Adipose tissue (tissue), 3 donors: ENCODE data around the gene SCAMP2. TPM values are rescaled to one million over a fixed set of nuclear protein-coding genes. Genes with fewer than 3 reads are reported as not detected.

Source experiments
- H3K27ac ChIP-seq: one replicate; pipeline ENCODE4 v1.5.1; 2013; ENCODE audit warnings: low read depth, low read length
- WGBS, 3 donors: extraction: QIAGEN DNeasy Blood & Tissue Kit; methylation state at CpG; one replicate each; pipeline ENCODE4 v1.1.7; 2013; 5-methylcytosine and 5-hydroxymethylcytosine counted together
- polyA plus RNA-seq, 3 donors: library from polyadenylated mRNA; stranded (reverse); fragments of 200-250 nt; gene quantifications; one replicate each; pipeline ENCODE4 v1.2.3, GENCODE V29; 2013
- donor health status: healthy with polysubstance abuse.
- donor health status: Bipolar disorder and iron deficiency.
- donor health status: healthy.

Gene SCAMP2
- polyA plus RNA-seq, 3 donors, result 26.3 to 48.1 (median 34.8) TPM

DNA sequence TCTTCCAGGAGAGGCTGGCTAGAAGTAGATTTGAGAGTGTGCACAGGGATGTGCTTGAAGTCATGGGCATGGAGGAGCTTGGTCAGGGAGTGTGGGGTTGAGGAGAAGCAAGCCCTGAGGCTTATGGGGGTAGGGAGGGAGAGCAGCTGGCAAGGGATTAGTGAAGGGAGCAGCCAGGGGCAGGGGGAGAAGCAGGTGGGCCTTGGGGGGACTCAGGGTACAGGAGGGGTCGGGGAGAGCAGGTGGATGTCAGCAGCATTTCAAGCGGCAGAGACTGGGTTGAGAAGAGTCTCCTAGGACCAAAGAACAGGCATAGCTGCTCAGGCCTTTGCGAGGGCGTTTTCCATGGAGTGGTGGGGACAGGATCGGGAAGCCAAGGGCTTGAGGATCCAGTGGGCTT is 63.9 kb downstream of the SCAMP2 start:
- no peak overlapping the region for H3K27ac ChIP-seq
- 81 to 86% (median 83%) methylated on average over 5 of the region's 5 CpGs for WGBS, 3 donors

GRCh38 chr15:74808840-74809229 is 64.3 kb downstream of the SCAMP2 start:
- WGBS, 3 donors, result 70 to 79% (median 71%) methylated on average over 4 of the region's 4 CpGs
- H3K27ac ChIP-seq, result no peak overlapping the region

DNA sequence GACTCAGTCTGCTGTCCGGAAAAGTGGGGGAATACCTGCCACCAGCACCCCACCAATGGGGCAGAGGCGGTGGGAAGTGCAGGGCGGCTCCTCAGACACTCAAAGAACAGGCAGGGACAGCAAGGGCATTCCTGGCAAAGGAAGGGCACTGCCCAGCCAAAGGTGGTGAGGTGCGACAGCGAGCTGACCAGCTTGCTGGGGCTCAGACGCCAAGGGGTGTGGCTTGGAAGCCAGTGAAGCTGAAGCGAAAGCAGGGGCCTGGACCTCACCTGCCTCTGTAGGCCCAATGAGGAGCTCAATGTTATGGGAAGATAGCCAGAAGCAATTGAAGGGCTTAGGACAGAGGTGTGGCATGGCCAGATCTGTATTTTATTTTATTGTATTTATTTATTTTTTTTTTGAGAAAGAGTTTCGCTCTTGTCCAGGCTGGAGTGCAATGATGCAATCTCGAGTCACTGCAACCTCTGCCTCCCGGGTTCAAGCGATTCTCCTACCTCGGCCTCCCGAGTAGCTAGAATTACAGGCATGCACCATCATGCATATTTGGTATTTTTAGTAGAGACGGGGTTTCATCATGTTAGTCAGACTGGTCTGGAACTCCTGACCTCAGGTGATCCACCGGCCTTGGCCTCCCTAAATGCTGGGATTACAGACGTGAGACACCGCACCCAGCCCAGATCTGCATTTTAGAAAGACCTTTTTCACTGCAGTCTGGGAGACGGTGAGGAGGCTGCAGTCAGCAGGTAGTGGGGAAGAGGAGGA is 64.9 kb downstream of the SCAMP2 start:
- no peak overlapping the region for H3K27ac ChIP-seq

GRCh38 chr15:74807282-74807681 is 65.9 kb downstream of the SCAMP2 start:
- no peak overlapping the region for H3K27ac ChIP-seq
- WGBS, 3 donors, result 54 to 65% (median 60%) methylated on average over 5 of the region's 5 CpGs

More for the DNA sequence above, 64.9 kb downstream of the SCAMP2 start:
- 79 to 85% (median 80%) methylated on average over 18 of the region's 18 CpGs for WGBS, 3 donors

GRCh38 chr15:74804935-74805334 is 68.2 kb downstream of the SCAMP2 start:
- H3K27ac ChIP-seq, result no peak overlapping the region
- 58 to 72% (median 65%) methylated on average over 6 of the region's 6 CpGs for WGBS, 3 donors

- WGBS, 3 donors, result 90 to 93% (median 91%) methylated on average over 30 to 31 of the region's 31 CpGs
- no peak overlapping the region for H3K27ac ChIP-seq
Observed at GRCh38 chr15:74802862-74803447, 70.2 kb downstream of the SCAMP2 start.

DNA sequence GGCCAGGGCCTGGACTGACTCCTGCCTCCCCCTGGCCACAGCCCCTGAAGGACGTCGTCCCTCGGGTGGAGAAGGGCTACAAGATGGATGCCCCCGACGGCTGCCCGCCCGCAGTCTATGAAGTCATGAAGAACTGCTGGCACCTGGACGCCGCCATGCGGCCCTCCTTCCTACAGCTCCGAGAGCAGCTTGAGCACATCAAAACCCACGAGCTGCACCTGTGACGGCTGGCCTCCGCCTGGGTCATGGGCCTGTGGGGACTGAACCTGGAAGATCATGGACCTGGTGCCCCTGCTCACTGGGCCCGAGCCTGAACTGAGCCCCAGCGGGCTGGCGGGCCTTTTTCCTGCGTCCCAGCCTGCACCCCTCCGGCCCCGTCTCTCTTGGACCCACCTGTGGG is 70.9 kb downstream of the SCAMP2 start:
- no peak overlapping the region for H3K27ac ChIP-seq
- 89 to 96% (median 94%) methylated on average over 20 of the region's 20 CpGs for WGBS, 3 donors

- 85 to 89% (median 86%) methylated on average over 18 of the region's 18 CpGs for WGBS, 3 donors
- no peak overlapping the region for H3K27ac ChIP-seq
Observed at GRCh38 chr15:74801311-74801997, 71.7 kb downstream of the SCAMP2 start.

GRCh38 chr15:74800559-74801094 is 72.5 kb downstream of the SCAMP2 start:
- WGBS, 3 donors, result 80 to 89% (median 83%) methylated on average over 20 of the region's 20 CpGs
- no peak overlapping the region for H3K27ac ChIP-seq

GRCh38 chr15:74799856-74800558 is 73.2 kb downstream of the SCAMP2 start:
- no peak overlapping the region for H3K27ac ChIP-seq
- WGBS, 3 donors, result 44 to 48% (median 46%) methylated on average over 18 of the region's 18 CpGs

- WGBS, 3 donors, result 85 to 88% (median 87%) methylated on average over 16 of the region's 16 CpGs
- no peak overlapping the region for H3K27ac ChIP-seq
Observed at GRCh38 chr15:74799255-74799855, 73.8 kb downstream of the SCAMP2 start.

DNA sequence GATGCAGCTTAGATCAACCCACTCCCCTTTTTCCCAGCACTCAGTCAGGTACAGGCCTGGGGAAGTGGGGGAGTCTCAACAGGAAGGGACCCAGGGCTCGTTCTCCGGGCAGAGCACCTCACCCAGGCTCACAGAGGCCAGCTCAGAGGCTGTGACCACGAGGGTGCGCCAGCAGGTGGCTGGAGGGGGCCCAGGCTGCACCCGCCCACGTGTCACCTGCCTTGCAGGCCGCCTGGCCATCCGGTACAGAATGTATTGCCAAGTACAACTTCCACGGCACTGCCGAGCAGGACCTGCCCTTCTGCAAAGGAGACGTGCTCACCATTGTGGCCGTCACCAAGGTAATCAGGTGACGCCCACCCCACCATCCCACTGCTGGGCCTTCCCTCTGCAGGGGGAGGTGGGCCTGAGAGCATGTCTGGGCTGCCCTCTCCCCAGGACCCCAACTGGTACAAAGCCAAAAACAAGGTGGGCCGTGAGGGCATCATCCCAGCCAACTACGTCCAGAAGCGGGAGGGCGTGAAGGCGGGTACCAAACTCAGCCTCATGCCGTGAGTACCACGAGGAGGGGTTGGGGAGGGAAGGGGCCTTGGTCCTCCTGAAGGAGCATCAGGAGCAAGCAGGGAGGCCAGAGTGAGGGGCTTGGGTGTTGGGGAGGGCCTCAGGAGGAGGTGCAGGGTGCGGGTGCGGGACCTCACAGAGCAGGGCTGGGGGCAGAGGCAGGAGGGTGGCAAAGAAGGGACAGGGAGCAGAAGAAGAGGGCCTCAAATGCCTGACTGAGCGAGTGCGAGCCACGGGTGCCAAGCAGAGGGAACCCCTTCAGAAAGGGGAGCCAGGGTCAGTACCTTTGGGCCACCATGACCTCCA is 74.5 kb downstream of the SCAMP2 start:
- H3K27ac ChIP-seq, result no peak overlapping the region
- 73 to 80% (median 77%) methylated on average over 25 of the region's 25 CpGs for WGBS, 3 donors

DNA sequence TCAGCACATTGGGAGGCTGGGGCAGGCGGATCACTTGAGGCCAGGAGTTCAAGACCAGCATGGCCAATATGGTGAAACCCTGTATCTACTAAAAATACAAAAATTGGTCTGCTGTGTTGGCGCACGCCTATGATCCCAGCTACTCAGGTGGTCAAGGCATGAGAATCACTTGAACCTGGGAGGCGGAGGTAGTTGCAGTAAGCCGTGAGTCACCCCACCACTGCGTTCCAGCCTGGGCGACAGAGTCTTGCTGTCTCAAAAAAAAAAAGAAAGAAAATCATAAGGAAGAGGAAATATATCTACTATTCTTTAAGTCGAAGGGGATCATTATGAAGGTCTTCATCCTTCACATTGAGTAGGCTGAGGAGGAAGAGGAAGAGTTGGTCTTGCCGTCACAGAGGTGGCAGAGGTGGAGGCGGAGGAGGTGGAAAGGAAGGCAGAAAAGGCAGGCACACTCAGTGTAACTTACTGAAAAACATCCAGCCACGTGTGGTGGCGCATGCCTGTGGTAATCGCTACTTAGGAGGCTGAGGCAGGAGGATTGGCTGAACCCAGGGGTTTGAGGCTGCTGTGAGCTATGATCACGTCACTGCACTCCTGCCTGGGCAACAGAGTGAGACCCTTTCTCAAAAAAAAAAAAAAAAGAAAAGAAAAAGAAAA is 77.1 kb downstream of the SCAMP2 start:
- WGBS, 3 donors, result 84 to 94% (median 86%) methylated on average over 14 of the region's 14 CpGs
- H3K27ac ChIP-seq, result no peak overlapping the region

DNA sequence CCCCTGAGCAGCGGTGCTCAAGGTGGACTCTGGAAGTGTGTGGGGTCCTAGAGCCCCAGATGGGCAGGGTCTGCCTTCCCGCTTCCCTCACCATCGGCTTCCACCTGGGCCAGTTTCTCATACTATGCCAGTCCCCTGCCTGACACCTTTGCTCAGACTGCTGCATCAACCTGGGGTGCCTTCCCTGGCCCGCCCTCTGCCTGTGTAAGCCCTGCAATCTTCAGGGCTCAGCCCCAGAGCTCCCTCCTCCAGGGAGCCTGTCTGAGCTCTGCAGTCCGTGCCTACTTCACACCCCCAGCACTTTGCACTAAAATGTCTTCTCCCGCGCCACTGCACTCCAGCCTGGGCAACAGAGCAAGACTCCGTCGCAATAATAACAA is 78.2 kb downstream of the SCAMP2 start:
- WGBS, 3 donors, result 92 to 93% (median 93%) methylated on average over 9 of the region's 9 CpGs
- H3K27ac ChIP-seq, result no peak overlapping the region

GRCh38 chr15:74794248-74794969 is 78.8 kb downstream of the SCAMP2 start:
- H3K27ac ChIP-seq, result no peak overlapping the region
- WGBS, 3 donors, result 86 to 90% (median 87%) methylated on average over 7 of the region's 9 CpGs
